K562 (cell line): Measurements from ENCODE around the gene DDAH2. TPM values are rescaled to one million over a fixed set of nuclear protein-coding genes. Genes with fewer than 3 reads are reported as not detected.

Experiments used
- AFF4 ChIP-seq: sonication (generic); formaldehyde crosslinking; IDR thresholded peaks from 2 replicates; pipeline ENCODE4 v1.8.0; 2023; ENCODE audit warnings: mild to moderate bottlenecking, missing genetic modification reagents
- ARID2 ChIP-seq: fragments of 450-650 bp; IDR thresholded peaks from 2 replicates; pipeline ENCODE4 v1.6.1; 2017; ENCODE audit warnings: antibody characterized with exemption, mild to moderate bottlenecking
- BCOR ChIP-seq: fragments of 450-650 bp; IDR thresholded peaks from 2 replicates; pipeline ENCODE4 v1.6.1; 2016
- C11orf30 ChIP-seq: fragments of 450-650 bp; IDR thresholded peaks from 2 replicates; pipeline ENCODE4 v1.6.1; 2016; ENCODE audit warnings: low read depth, mild to moderate bottlenecking
- EP300 ChIP-seq: IDR thresholded peaks from 2 replicates; pipeline ENCODE4 v1.6.1; 2012; ENCODE audit warnings: low read length, improper control_type of control experiment
- FOXP1 ChIP-seq: sonication (generic); formaldehyde crosslinking; IDR thresholded peaks from 2 replicates; pipeline ENCODE4 v1.8.0; 2022; ENCODE audit warnings: mild to moderate bottlenecking, missing genetic modification reagents
- FOXP4 ChIP-seq: sonication (generic); formaldehyde crosslinking; IDR thresholded peaks from 2 replicates; pipeline ENCODE4 v1.8.0; 2022; ENCODE audit warnings: mild to moderate bottlenecking, missing genetic modification reagents, borderline replicate concordance
- HDAC3 ChIP-seq: fragments of 450-650 bp; IDR thresholded peaks from 2 replicates; pipeline ENCODE4 v1.6.1; 2018; ENCODE audit warnings: borderline replicate concordance, mild to moderate bottlenecking, moderate library complexity; ENCODE audit not compliant: partially characterized antibody
- MCM7 ChIP-seq, 2 experiments: fragments of 450-650 bp; IDR thresholded peaks; 2 replicates each; pipeline ENCODE4 v1.6.1; 2016 to 2018
- NFE2 ChIP-seq: IDR thresholded peaks from 2 replicates; pipeline ENCODE4 v1.6.1; 2014; ENCODE audit warnings: antibody characterized with exemption, low read depth
- POLR2A ChIP-seq: fragments of 450-650 bp; conservative IDR thresholded peaks from 2 replicates; pipeline ENCODE4 v1.6.1; 2016
- SMARCA4 ChIP-seq: fragments of 450-650 bp; IDR thresholded peaks from 2 replicates; pipeline ENCODE4 v1.6.1; 2016
- STAT5A ChIP-seq: IDR thresholded peaks from 2 replicates; pipeline ENCODE4 v1.6.1; 2012; ENCODE audit warnings: low read length, inconsistent platforms, borderline replicate concordance
- U2AF2 ChIP-seq: fragments of 200-400 bp; formaldehyde crosslinking; optimal IDR thresholded peaks from 2 replicates; pipeline ENCODE3; 2017; ENCODE audit warnings: low read depth, mild to moderate bottlenecking, low read length
- ZBTB43 ChIP-seq: sonication (generic); formaldehyde crosslinking; IDR thresholded peaks from 2 replicates; pipeline ENCODE4 v1.8.0; 2023; ENCODE audit warnings: mild to moderate bottlenecking, missing genetic modification reagents
- ZBTB9 ChIP-seq: fragments of 450-650 bp; formaldehyde crosslinking; IDR thresholded peaks from 2 replicates; pipeline ENCODE4 v1.4.0; 2020; ENCODE audit warnings: mild to moderate bottlenecking, moderate library complexity
- ZEB2 ChIP-seq: fragments of 450-650 bp; IDR thresholded peaks from 2 replicates; pipeline ENCODE4 v1.6.1; 2016
- ZFPM2 ChIP-seq: fragments of 250-450 bp; sonication (Bioruptor Pico); IDR thresholded peaks from 2 replicates; pipeline ENCODE4 v1.5.1; 2022; ENCODE audit warnings: mild to moderate bottlenecking
- ZNF347 ChIP-seq: fragments of 450-650 bp; formaldehyde crosslinking; IDR thresholded peaks from 2 replicates; pipeline ENCODE4 v1.4.0; 2020; ENCODE audit warnings: low read depth, mild to moderate bottlenecking, moderate library complexity
- ZNF707 ChIP-seq: fragments of 250-450 bp; sonication (Bioruptor Pico); conservative IDR thresholded peaks from 2 replicates; pipeline ENCODE4 v1.8.0; 2022; ENCODE audit warnings: inconsistent platforms, mild to moderate bottlenecking, moderate library complexity
- ZNF717 ChIP-seq: fragments of 250-450 bp; sonication (Bioruptor Pico); IDR thresholded peaks from 2 replicates; pipeline ENCODE4 v1.5.0; 2021
- ZSCAN32 ChIP-seq: fragments of 450-650 bp; formaldehyde crosslinking; IDR thresholded peaks from 2 replicates; pipeline ENCODE4 v1.4.0; 2020; ENCODE audit warnings: mild to moderate bottlenecking, moderate library complexity
- polyA plus RNA-seq, 8 experiments: library from polyadenylated mRNA; depleted of rRNA in 4 of 8; stranded (reverse) in 5 of 8; unstranded in 3 of 8; fragments of >200 nt; fragmentation: Nextera tagmentation in 2 of 8; fragmentation: Illumina TruSeq in 1 of 8; extraction: Ambion mirVana in 2 of 8; extraction: Trizol in 1 of 8; gene quantifications; 2 replicates each; pipeline versions ENCODE4 v1.2.1 to v1.2.3, GENCODE V29; 2011 to 2014; ENCODE audit warnings: inconsistent platforms in 1 of 8, missing spikeins in 1 of 8
- total RNA-seq, 7 experiments: library from RNA; depleted of rRNA in 6 of 7; stranded (reverse); fragments of >200 nt in 6 of 7; fragmentation: Illumina TruSeq in 2 of 7; extraction: Trizol in 2 of 7; gene quantifications; 2 replicates each; pipeline versions ENCODE4 v1.2.1 to v1.2.3, GENCODE V29; 2011 to 2021; ENCODE audit warnings: low replicate concordance in 1 of 7

DDAH2 gene
- total and polyA plus RNA-seq, 9 of the 15 experiments (the other 6 are each of a cell fraction or from before 2014, with no cell fraction given): 1.8 to 45.4 (median 21.4) TPM

GRCh38 chr6:31737315-31737990 is 8.4 kb upstream of the DDAH2 start (continued):
- TF ChIP-seq ZNF347 (no peak), ZSCAN32 (peak; percentile 10; the same call in 1 of the 2 replicates), STAT5A (no peak), ZFPM2 (no peak), MCM7 (IDR thresholded peaks at IDR 0.05) (0 out of 4 replicates have a peak, but pooled peaks of 1 of the 2 experiments have one; percentile 40), ZEB2 (no peak), HDAC3 (no peak), U2AF2 (no peak), BCOR (peak; percentile 59; the same call in 1 of the 2 replicates), ZBTB43 (CRISPR knock-in tag) (0 out of 2 replicates have a peak, but pooled peaks have one; percentile 34), AFF4 (CRISPR knock-in tag) (no peak), C11orf30 (no peak), ARID2 (peak; percentile 77), FOXP4 (CRISPR knock-in tag) (peak; percentile 13; the same call in 1 of the 2 replicates), ZBTB9 (CRISPR knock-in tag) (peak; percentile 74; the same call in 1 of the 2 replicates), ZNF707 (CRISPR knock-in tag) (no peak), SMARCA4 (no peak), NFE2 (no peak), ZNF717 (CRISPR knock-in tag) (no peak), POLR2A (no peak), EP300 (no peak), FOXP1 (CRISPR knock-in tag) (0 out of 2 replicates have a peak, but pooled peaks have one; percentile 52)
